Cardiac muscle cell (in vitro differentiated cells and primary cell): ENCODE data around the gene NAB1. TPM values are rescaled to one million over a fixed set of nuclear protein-coding genes. Genes with fewer than 3 reads are reported as not detected.

Source experiments
- DNase-seq, 2 donors: peaks; one replicate each; pipeline versions ENCODE4 v3.0.0 to v3.0.0-alpha.2; 2010 to 2017; ENCODE audit warnings: low read depth in 1 of 2, low spot score in 1 of 2
- H3K27ac ChIP-seq: fragments of 200-600 bp; sonication (generic); 2 replicates; pipeline ENCODE4 v1.5.1; 2016
- H3K27me3 ChIP-seq: fragments of 200-600 bp; sonication (generic); 2 replicates; pipeline ENCODE4 v1.6.0; 2016; ENCODE audit warnings: control low read depth
- H3K36me3 ChIP-seq: fragments of 200-600 bp; sonication (generic); 2 replicates; pipeline ENCODE4 v1.5.1; 2016; ENCODE audit warnings: control low read depth
- H3K4me1 ChIP-seq: fragments of 200-600 bp; sonication (generic); 2 replicates; pipeline ENCODE4 v1.8.1; 2017; ENCODE audit warnings: low read depth, mild to moderate bottlenecking, mixed run types
- H3K4me3 ChIP-seq: fragments of 200-600 bp; sonication (generic); 2 replicates; pipeline ENCODE4 v1.5.1; 2016; ENCODE audit warnings: mild to moderate bottlenecking
- H3K9me3 ChIP-seq: fragments of 200-600 bp; sonication (generic); 2 replicates; pipeline ENCODE4 v1.5.1; 2017; ENCODE audit warnings: low read depth, mild to moderate bottlenecking, control low read depth
- polyA plus RNA-seq: library from polyadenylated mRNA; unstranded; fragments of >200 nt; fragmentation: Nextera tagmentation; extraction: Ambion mirVana; gene quantifications from 2 replicates; pipeline ENCODE4 v1.2.1, GENCODE V29; 2016
- total RNA-seq: library from RNA; depleted of rRNA; stranded (reverse); fragments of >200 nt; gene quantifications from 2 replicates; pipeline ENCODE4 v1.2.3, GENCODE V29; 2016
- TF ChIP-seq, protein P1 (sequence below): IDR thresholded peaks from 2 replicates; pipeline ENCODE4 v1.5.1; 2012; ENCODE audit warnings: low read depth, mild to moderate bottlenecking, low read length

NAB1 gene
- total and polyA plus RNA-seq, 2 experiments from 2014 or later: 10.0 to 50.7 TPM

DNA sequence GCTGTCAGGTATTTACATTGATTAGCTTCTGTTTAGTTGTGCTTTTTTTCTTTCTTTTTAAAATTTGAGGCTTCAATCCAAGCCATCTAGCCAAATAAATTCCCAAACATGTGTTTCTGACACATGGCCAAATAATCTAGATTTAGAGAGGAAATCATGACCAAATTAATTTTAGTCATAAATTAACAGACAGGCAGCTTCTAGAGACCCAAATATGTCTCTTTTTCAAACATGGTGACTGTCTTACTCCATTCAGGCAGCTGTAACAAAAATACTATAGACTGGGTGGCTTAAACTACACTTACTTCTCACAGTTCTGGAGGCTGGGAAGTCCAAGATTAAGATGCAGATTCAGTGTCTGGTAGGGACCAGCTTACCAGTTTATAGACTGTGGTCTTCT lies 23.2 kb upstream of the NAB1 start:
- Histone ChIP-seq H3K27ac (no peak overlapping the region), H3K9me3 (no peaks in the 10 kb centered on the region), H3K27me3 (peaks cover 8% of the 10 kb centered on the region), H3K36me3 (no peaks in the 10 kb centered on the region), H3K4me1 (no peaks in the 10 kb centered on the region), H3K4me3 (no peak overlapping the region)
- no peak for DNase-seq
- TF ChIP-seq, protein P1, sequence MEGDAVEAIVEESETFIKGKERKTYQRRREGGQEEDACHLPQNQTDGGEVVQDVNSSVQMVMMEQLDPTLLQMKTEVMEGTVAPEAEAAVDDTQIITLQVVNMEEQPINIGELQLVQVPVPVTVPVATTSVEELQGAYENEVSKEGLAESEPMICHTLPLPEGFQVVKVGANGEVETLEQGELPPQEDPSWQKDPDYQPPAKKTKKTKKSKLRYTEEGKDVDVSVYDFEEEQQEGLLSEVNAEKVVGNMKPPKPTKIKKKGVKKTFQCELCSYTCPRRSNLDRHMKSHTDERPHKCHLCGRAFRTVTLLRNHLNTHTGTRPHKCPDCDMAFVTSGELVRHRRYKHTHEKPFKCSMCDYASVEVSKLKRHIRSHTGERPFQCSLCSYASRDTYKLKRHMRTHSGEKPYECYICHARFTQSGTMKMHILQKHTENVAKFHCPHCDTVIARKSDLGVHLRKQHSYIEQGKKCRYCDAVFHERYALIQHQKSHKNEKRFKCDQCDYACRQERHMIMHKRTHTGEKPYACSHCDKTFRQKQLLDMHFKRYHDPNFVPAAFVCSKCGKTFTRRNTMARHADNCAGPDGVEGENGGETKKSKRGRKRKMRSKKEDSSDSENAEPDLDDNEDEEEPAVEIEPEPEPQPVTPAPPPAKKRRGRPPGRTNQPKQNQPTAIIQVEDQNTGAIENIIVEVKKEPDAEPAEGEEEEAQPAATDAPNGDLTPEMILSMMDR: no peak

DNA sequence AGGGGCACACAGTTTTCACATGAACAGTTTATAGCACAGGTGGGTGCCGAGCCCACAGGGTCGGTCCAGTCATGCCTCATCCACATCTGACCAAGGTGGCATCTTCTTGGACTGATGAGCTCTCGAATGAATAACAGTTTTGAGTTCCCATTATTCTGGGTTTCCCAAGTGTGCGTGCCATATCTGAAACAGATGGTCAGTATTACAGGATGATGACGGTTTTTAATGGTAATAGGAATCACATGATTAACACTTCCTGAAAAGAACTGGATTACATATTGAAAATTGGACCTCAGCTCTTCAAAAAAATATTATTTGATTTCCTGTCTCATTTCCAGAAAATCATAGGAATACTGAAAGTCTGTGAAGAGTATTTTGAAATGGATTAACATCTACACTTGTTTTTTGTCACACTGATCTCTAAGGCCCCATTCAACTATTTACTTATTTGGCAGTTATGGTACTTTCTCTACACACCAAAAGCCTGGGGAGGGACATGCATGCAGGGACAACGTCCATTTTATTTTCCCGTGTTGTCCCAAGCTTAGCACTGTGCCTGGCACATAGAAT lies 22.2 kb upstream of the NAB1 start:
- H3K9me3 ChIP-seq: no peaks in the 10 kb centered on the region
- no peak overlapping the region for H3K4me3 ChIP-seq
- no peaks in the 10 kb centered on the region for H3K4me1 ChIP-seq
- no peaks in the 10 kb centered on the region for H3K36me3 ChIP-seq
- TF ChIP-seq, protein P1: no peak
- no peak for DNase-seq
- no peak overlapping the region for H3K27ac ChIP-seq
- H3K27me3 ChIP-seq: peaks cover 8% of the 10 kb centered on the region

DNA sequence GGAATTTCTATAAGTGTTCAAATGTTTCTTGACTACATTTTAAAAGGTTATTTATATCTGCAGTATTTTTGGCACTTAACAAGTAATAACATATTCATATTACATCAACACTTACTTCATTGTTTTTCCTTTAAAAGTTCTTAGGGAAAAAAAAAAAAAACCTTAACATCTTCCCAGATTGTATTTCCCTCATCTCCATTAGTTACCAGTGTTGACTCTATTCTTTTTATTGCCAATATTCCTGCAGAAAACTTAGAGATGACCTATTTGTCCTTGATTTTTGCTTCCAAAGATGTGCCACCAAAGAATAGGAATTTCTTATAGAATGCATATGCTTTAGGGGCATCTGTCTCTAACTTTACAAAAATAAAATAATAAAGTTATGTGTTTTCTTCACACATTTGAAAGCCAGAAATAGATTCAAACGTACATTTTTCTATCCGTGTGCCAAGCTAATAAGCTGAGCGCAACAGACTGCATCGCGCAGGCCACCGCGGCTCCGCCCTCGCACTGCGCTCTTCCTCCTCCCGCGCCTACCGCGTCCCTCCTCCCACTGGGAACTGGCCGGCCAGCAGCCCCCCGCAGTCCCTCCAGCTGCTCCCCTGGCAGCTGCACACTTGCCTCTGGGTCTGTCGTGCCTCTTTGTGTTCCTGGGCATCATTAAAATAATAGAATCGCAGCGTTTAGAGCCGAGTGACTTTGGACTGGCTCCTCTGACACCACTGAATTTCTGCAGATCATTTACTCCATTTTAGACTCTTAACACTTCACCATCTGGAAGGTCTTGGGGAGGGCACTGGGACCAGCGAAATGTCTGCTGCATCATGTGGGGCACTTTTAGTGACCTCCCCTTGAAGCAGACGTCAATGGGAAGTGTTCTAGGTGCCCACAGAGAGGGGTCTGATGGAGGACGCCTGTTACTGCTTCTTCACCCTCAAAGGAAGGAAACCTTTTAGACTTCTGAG lies 21.2 kb upstream of the NAB1 start:
- DNase-seq: peak in 1 of 2 donors; percentile 55
- Histone ChIP-seq H3K27me3 (peaks cover 8% of the 10 kb centered on the region), H3K4me1 (no peaks in the 10 kb centered on the region), H3K36me3 (no peaks in the 10 kb centered on the region), H3K4me3 (no peak overlapping the region), H3K9me3 (no peaks in the 10 kb centered on the region), H3K27ac (no peak overlapping the region)
- TF ChIP-seq, protein P1: no peak

DNA sequence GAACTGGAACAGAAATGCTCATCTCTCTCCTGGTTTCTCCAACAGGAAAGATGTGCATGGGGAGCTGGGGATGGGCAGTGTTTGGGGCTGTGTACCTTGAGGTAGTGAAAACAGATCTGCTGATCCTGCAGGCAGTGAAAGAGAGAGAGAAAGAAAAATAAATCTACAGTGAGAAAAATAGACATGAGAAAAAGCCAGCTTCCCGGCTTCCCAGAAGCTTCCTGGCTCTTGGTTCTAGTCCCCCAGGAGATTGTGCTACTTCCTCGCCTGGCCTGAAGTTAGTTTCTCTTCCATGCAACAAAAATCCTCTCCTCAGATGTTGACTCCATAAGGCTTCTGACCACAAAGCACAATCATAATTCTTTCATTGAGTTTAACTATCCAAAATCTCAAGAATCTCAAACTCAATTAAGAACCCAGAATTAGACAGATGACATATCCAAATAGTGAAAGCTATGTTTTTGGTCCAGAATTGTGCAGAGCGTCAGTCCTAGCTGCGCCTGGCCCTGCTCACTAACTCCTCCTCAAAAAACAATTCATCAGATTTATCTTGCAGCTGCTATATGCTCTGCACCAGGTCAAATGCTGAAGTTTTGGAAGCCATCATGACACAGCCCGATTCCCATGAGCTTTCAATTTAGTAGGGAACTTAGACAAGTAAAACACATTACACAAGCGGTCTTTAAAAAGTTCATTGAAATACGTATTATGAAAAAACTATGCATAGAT lies 20.1 kb upstream of the NAB1 start:
- Histone ChIP-seq H3K27ac (no peak overlapping the region), H3K4me3 (no peak overlapping the region), H3K4me1 (no peaks in the 10 kb centered on the region), H3K9me3 (no peaks in the 10 kb centered on the region), H3K36me3 (no peaks in the 10 kb centered on the region), H3K27me3 (peaks cover 8% of the 10 kb centered on the region)
- TF ChIP-seq, protein P1: no peak
- no peak for DNase-seq

DNA sequence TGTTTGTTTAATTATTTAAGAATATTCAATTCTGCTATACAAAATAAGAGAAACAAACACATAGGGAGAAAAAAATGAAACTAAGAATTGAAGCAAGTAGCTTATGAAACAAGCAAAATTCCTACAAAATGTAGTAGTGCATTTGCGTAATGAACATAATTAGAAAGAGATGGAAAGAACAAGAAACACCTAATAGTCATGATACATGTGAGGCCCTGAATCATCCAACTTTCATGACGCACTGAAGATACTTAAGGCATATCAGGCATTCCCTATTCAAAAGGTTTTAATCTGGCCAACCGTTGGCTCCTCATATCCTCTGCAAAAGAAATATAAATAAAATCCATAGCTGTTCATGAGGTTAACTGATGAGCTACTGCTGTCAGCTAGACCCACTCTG lies 14.5 kb upstream of the NAB1 start:
- Histone ChIP-seq H3K4me1 (peaks cover 21% of the 10 kb centered on the region), H3K27me3 (no peaks in the 10 kb centered on the region), H3K9me3 (no peaks in the 10 kb centered on the region), H3K27ac (no peak overlapping the region), H3K36me3 (no peaks in the 10 kb centered on the region), H3K4me3 (no peak overlapping the region)
- TF ChIP-seq, protein P1: no peak
- DNase-seq: peak in 1 of 2 donors; percentile 53
